Uterus (tissue), 2 donors: ENCODE measurements around the gene BECN2.

Experiments used
- POLR2A ChIP-seq, 2 donors: fragments of 450-650 bp; IDR thresholded peaks; one replicate each; pipeline ENCODE4 v1.6.1; 2016; ENCODE audit warnings: antibody characterized with exemption in 2 of 2, mild to moderate bottlenecking in 1 of 2, moderate library complexity in 1 of 2
- TF ChIP-seq, protein P1 (sequence below), 4 experiments: fragments of 200-600 bp in 2 of 4; fragments of 450-650 bp in 2 of 4; sonication (generic) in 2 of 4; IDR thresholded peaks; one replicate each; pipeline ENCODE4 v1.5.1; 2016 to 2019; ENCODE audit warnings: antibody characterized with exemption in 4 of 4, mild to moderate bottlenecking in 2 of 4, moderate library complexity in 1 of 4

DNA sequence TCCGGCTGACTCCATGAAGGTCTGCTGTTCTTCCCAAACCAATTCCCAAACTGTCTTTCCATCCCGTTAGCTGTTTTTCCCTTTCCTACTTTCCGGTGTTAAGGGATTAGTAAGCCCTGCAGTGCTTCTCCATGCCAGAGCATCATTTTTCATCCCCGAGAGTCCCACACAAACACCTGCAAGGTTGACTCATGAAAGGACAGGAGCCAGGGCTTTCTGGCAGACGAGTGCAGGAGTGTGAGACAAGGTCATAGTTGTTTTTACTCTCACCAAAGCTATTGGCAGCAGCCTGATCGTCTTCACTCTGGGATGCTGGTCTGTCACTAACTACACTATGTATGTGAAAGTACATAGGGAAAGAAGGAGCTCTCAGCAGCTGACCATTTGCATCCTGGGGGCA lies 10.2 kb upstream of the BECN2 start:
- TF ChIP-seq, protein P1, sequence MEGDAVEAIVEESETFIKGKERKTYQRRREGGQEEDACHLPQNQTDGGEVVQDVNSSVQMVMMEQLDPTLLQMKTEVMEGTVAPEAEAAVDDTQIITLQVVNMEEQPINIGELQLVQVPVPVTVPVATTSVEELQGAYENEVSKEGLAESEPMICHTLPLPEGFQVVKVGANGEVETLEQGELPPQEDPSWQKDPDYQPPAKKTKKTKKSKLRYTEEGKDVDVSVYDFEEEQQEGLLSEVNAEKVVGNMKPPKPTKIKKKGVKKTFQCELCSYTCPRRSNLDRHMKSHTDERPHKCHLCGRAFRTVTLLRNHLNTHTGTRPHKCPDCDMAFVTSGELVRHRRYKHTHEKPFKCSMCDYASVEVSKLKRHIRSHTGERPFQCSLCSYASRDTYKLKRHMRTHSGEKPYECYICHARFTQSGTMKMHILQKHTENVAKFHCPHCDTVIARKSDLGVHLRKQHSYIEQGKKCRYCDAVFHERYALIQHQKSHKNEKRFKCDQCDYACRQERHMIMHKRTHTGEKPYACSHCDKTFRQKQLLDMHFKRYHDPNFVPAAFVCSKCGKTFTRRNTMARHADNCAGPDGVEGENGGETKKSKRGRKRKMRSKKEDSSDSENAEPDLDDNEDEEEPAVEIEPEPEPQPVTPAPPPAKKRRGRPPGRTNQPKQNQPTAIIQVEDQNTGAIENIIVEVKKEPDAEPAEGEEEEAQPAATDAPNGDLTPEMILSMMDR (IDR thresholded peaks at IDR 0.05): no peak
- TF ChIP-seq POLR2A (IDR thresholded peaks at IDR 0.05): no peak
